Measurements from ENCODE around the gene PGBD4.
"Not testable (repeated sequence)": the region's sequence is repeated elsewhere in the genome, so short reads cannot be mapped to it uniquely, and the experiment has no call there.

The PGBD4 gene

GRCh38 chr15:34106423-34106822 is 4.5 kb downstream of the PGBD4 start:
- H3K9ac ChIP-seq = no peak overlapping the region
- H3K4me3 ChIP-seq = no peak overlapping the region
- no peaks in the 10 kb centered on the region for H4K20me1 ChIP-seq
- no peaks in the 10 kb centered on the region for H3K27me3 ChIP-seq
- peaks cover 0 to 20% (median 16%) of the 10 kb centered on the region in 11 experiments; a peak in 16 of 22 replicates for H3K9me3 ChIP-seq (replicated peaks in 1 of 11)
- peaks cover 6 to 9% (median 6%) of the 10 kb centered on the region in 10 experiments; a peak in 15 of 20 replicates for H3K4me1 ChIP-seq
- no peak for TF ChIP-seq Cebpa-rat (IDR thresholded peaks at IDR 0.05)
- H3K27ac ChIP-seq = no peak overlapping the region
- H3K4me2 ChIP-seq = no peak overlapping the region
- H3K36me3 ChIP-seq = peaks cover 0 to 11% (median 6%) of the 10 kb centered on the region in 11 experiments; a peak in 5 of 22 replicates

- Histone ChIP-seq H3K27me3 (no peaks in the 10 kb centered on the region), H3K9ac (no peak overlapping the region), H3K36me3 (peaks cover 0 to 11% (median 6%) of the 10 kb centered on the region in 11 experiments; a peak in 5 of 22 replicates), H3K27ac (no peak overlapping the region), H3K4me1 (peaks cover 5 to 8% (median 6%) of the 10 kb centered on the region in 10 experiments; a peak in 15 of 20 replicates), H4K20me1 (no peaks in the 10 kb centered on the region), H3K4me3 (no peak overlapping the region), H3K9me3 (replicated peaks in 1 of 11) (peaks cover 0 to 20% (median 16%) of the 10 kb centered on the region in 11 experiments; a peak in 16 of 22 replicates), H3K4me2 (no peak overlapping the region)
- peak in 1 of 11 experiments; percentile 44; a peak in 1 of 22 replicates for TF ChIP-seq Cebpa-rat (IDR thresholded peaks at IDR 0.05)
Observed at GRCh38 chr15:34107315-34107714, 5.4 kb downstream of the PGBD4 start.

GRCh38 chr15:34109797-34110663 is 8.1 kb downstream of the PGBD4 start:
- Histone ChIP-seq H3K4me3 (no peak overlapping the region), H3K9ac (no peak overlapping the region), H3K27ac (no peak overlapping the region), H3K9me3 (replicated peaks in 1 of 11) (peaks cover 0 to 6% (median 0%) of the 10 kb centered on the region in 11 experiments; a peak in 4 of 22 replicates), H3K4me2 (no peak overlapping the region), H3K36me3 (no peaks in the 10 kb centered on the region), H3K4me1 (no peaks in the 10 kb centered on the region), H3K27me3 (no peaks in the 10 kb centered on the region), H4K20me1 (no peaks in the 10 kb centered on the region)
- TF ChIP-seq Cebpa-rat (IDR thresholded peaks at IDR 0.05) = no peak

- Histone ChIP-seq H3K27me3 (no peaks in the 10 kb centered on the region), H3K4me2 (no peak overlapping the region), H4K20me1 (no peaks in the 10 kb centered on the region), H3K27ac (no peak overlapping the region), H3K4me1 (no peaks in the 10 kb centered on the region), H3K9me3 (replicated peaks in 1 of 11) (peaks cover 0 to 6% (median 0%) of the 10 kb centered on the region in 11 experiments; a peak in 4 of 22 replicates), H3K9ac (no peak overlapping the region), H3K36me3 (no peaks in the 10 kb centered on the region), H3K4me3 (no peak overlapping the region)
- no peak for TF ChIP-seq Cebpa-rat (IDR thresholded peaks at IDR 0.05)
Observed at GRCh38 chr15:34111488-34111887, 9.6 kb downstream of the PGBD4 start.

- no peak overlapping the region for H3K9ac ChIP-seq
- no peak overlapping the region for H3K4me3 ChIP-seq
- H3K27me3 ChIP-seq = no peaks in the 10 kb centered on the region
- no peaks in the 10 kb centered on the region for H3K36me3 ChIP-seq
- no peak overlapping the region for H3K4me2 ChIP-seq
- no peak overlapping the region for H3K27ac ChIP-seq
- H3K9me3 ChIP-seq (replicated peaks in 1 of 11) = peaks cover 0 to 6% (median 0%) of the 10 kb centered on the region in 11 experiments; a peak in 4 of 22 replicates
- no peaks in the 10 kb centered on the region for H4K20me1 ChIP-seq
- H3K4me1 ChIP-seq = no peaks in the 10 kb centered on the region
- no peak for TF ChIP-seq Cebpa-rat (IDR thresholded peaks at IDR 0.05)
Observed at GRCh38 chr15:34114215-34114614, 12.3 kb downstream of the PGBD4 start.

GRCh38 chr15:34114739-34115138 is 12.9 kb downstream of the PGBD4 start:
- no peak overlapping the region for H3K4me2 ChIP-seq

GRCh38 chr15:34116620-34117019 is 14.7 kb downstream of the PGBD4 start:
- Histone ChIP-seq H3K27ac (no peak overlapping the region), H3K9me3 (replicated peaks in 1 of 11) (peaks cover 0 to 6% (median 0%) of the 10 kb centered on the region in 11 experiments; a peak in 4 of 22 replicates)
- no peak for TF ChIP-seq Cebpa-rat (IDR thresholded peaks at IDR 0.05)

More at GRCh38 chr15:34114739-34115138, 12.9 kb downstream of the PGBD4 start:
- Histone ChIP-seq H3K27ac (no peak overlapping the region), H3K27me3 (no peaks in the 10 kb centered on the region), H4K20me1 (no peaks in the 10 kb centered on the region), H3K9me3 (replicated peaks in 1 of 11) (peaks cover 0 to 6% (median 0%) of the 10 kb centered on the region in 11 experiments; a peak in 4 of 22 replicates), H3K36me3 (no peaks in the 10 kb centered on the region), H3K4me3 (no peak overlapping the region), H3K4me1 (no peaks in the 10 kb centered on the region), H3K9ac (no peak overlapping the region)
- TF ChIP-seq Cebpa-rat (IDR thresholded peaks at IDR 0.05) = no peak

GRCh38 chr15:34119291-34119690 is 17.4 kb downstream of the PGBD4 start:
- Histone ChIP-seq H3K9me3 (replicated peaks in 1 of 11) (peaks cover 0 to 6% (median 0%) of the 10 kb centered on the region in 11 experiments; a peak in 4 of 22 replicates), H3K4me1 (0 out of 20 replicates have a peak, but pooled peaks cover 0 to 3% (median 0%) of the 10 kb centered on the region in 10 experiments), H3K4me3 (no peak overlapping the region), H3K27me3 (no peaks in the 10 kb centered on the region), H3K9ac (no peak overlapping the region), H3K36me3 (no peaks in the 10 kb centered on the region), H3K4me2 (no peak overlapping the region), H3K27ac (no peak overlapping the region), H4K20me1 (no peaks in the 10 kb centered on the region)
- no peak for TF ChIP-seq Cebpa-rat (IDR thresholded peaks at IDR 0.05)

More at GRCh38 chr15:34116620-34117019, 14.7 kb downstream of the PGBD4 start:
- Histone ChIP-seq H3K4me3 (no peak overlapping the region), H3K4me1 (0 out of 20 replicates have a peak, but pooled peaks cover 0 to 3% (median 0%) of the 10 kb centered on the region in 10 experiments), H3K27me3 (no peaks in the 10 kb centered on the region), H4K20me1 (no peaks in the 10 kb centered on the region), H3K36me3 (no peaks in the 10 kb centered on the region), H3K9ac (no peak overlapping the region), H3K4me2 (no peak overlapping the region)

- not testable (repeated sequence) for H3K4me2 ChIP-seq; H3K36me3 ChIP-seq; H3K27ac ChIP-seq; H3K4me1 ChIP-seq; H3K9ac ChIP-seq; H3K9me3 ChIP-seq (replicated peaks in 1 of 11); H4K20me1 ChIP-seq; H3K4me3 ChIP-seq; H3K27me3 ChIP-seq
Observed at GRCh38 chr15:34120420-34120819, 18.5 kb downstream of the PGBD4 start.

- H3K27me3 ChIP-seq; H3K27ac ChIP-seq; H3K4me1 ChIP-seq; H3K9ac ChIP-seq; H3K4me3 ChIP-seq; H4K20me1 ChIP-seq; H3K36me3 ChIP-seq; H3K9me3 ChIP-seq (replicated peaks in 1 of 11); H3K4me2 ChIP-seq: not testable (repeated sequence)
Observed at GRCh38 chr15:34121786-34122185, 19.9 kb downstream of the PGBD4 start.

All from BLaER1 treated with 17β-estradiol and CSF1 and Interleukin-3, amounts not matched to agents 10 nM and 100 nM (cell line).